ENCODE data around the gene CEP164.

DNA sequence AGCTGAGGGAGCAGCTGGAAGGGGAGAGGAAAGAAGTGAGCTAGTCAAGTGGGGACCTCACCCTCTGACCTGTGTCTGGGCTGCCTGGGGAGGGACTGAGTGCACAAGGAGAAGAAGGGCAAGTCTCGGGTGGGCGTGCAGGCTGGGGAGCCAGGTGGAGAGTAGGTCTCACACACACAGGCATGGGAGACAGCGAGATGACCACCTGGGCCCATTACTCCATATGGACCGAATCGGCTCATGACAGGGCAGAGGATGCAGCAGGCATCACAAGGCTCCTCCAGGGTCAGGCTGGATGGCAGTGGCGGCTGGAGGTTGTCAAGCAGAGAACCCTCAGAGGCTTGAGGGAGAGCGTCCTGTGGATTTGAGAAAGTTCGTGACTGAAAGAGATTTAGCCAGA, 63.5 kb downstream of the CEP164 start:
- no peak for TF ChIP-seq JUNB (IDR thresholded peaks at IDR 0.05; ENCODE audit: unreplicated experiment)
- TF ChIP-seq, protein P1, sequence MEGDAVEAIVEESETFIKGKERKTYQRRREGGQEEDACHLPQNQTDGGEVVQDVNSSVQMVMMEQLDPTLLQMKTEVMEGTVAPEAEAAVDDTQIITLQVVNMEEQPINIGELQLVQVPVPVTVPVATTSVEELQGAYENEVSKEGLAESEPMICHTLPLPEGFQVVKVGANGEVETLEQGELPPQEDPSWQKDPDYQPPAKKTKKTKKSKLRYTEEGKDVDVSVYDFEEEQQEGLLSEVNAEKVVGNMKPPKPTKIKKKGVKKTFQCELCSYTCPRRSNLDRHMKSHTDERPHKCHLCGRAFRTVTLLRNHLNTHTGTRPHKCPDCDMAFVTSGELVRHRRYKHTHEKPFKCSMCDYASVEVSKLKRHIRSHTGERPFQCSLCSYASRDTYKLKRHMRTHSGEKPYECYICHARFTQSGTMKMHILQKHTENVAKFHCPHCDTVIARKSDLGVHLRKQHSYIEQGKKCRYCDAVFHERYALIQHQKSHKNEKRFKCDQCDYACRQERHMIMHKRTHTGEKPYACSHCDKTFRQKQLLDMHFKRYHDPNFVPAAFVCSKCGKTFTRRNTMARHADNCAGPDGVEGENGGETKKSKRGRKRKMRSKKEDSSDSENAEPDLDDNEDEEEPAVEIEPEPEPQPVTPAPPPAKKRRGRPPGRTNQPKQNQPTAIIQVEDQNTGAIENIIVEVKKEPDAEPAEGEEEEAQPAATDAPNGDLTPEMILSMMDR (conservative IDR thresholded peaks at IDR 0.05; ENCODE audit: low read depth in 2 of 2) = no peak
- TF ChIP-seq, protein P2, sequence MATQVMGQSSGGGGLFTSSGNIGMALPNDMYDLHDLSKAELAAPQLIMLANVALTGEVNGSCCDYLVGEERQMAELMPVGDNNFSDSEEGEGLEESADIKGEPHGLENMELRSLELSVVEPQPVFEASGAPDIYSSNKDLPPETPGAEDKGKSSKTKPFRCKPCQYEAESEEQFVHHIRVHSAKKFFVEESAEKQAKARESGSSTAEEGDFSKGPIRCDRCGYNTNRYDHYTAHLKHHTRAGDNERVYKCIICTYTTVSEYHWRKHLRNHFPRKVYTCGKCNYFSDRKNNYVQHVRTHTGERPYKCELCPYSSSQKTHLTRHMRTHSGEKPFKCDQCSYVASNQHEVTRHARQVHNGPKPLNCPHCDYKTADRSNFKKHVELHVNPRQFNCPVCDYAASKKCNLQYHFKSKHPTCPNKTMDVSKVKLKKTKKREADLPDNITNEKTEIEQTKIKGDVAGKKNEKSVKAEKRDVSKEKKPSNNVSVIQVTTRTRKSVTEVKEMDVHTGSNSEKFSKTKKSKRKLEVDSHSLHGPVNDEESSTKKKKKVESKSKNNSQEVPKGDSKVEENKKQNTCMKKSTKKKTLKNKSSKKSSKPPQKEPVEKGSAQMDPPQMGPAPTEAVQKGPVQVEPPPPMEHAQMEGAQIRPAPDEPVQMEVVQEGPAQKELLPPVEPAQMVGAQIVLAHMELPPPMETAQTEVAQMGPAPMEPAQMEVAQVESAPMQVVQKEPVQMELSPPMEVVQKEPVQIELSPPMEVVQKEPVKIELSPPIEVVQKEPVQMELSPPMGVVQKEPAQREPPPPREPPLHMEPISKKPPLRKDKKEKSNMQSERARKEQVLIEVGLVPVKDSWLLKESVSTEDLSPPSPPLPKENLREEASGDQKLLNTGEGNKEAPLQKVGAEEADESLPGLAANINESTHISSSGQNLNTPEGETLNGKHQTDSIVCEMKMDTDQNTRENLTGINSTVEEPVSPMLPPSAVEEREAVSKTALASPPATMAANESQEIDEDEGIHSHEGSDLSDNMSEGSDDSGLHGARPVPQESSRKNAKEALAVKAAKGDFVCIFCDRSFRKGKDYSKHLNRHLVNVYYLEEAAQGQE (IDR thresholded peaks at IDR 0.05; ENCODE audit: unreplicated experiment) = no peak
- no peak for TF ChIP-seq STAT1 (IDR thresholded peaks at IDR 0.05; ENCODE audit: unreplicated experiment)
- no peak for TF ChIP-seq POLR2AphosphoS5 (IDR thresholded peaks at IDR 0.05; ENCODE audit: low read depth)
- TF ChIP-seq EZH2 (IDR thresholded peaks at IDR 0.05; ENCODE audit: low read depth, unreplicated experiment) = no peak
- TF ChIP-seq, protein P3, sequence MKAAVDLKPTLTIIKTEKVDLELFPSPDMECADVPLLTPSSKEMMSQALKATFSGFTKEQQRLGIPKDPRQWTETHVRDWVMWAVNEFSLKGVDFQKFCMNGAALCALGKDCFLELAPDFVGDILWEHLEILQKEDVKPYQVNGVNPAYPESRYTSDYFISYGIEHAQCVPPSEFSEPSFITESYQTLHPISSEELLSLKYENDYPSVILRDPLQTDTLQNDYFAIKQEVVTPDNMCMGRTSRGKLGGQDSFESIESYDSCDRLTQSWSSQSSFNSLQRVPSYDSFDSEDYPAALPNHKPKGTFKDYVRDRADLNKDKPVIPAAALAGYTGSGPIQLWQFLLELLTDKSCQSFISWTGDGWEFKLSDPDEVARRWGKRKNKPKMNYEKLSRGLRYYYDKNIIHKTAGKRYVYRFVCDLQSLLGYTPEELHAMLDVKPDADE (IDR thresholded peaks at IDR 0.05) = no peak
- no peak for TF ChIP-seq EZH2phosphoT487 (IDR thresholded peaks at IDR 0.05; ENCODE audit: unreplicated experiment)
- no peak for TF ChIP-seq ZNF331 (CRISPR knock-in tag; IDR thresholded peaks at IDR 0.05; ENCODE audit: low read depth)
- no peak for TF ChIP-seq CREB1 (CRISPR knock-in tag; IDR thresholded peaks at IDR 0.05; ENCODE audit: low read depth)
- no peak for TF ChIP-seq ZNF114 (CRISPR knock-in tag; IDR thresholded peaks at IDR 0.05)
- TF ChIP-seq NANOG (IDR thresholded peaks at IDR 0.05; ENCODE audit: borderline replicate concordance) = no peak
